H1 (cell line): ENCODE measurements around the gene DGKD. TPM values are rescaled to one million over a fixed set of nuclear protein-coding genes. Genes with fewer than 3 reads are reported as not detected.

Source experiments
- CTCF ChIA-PET: fragments of 300-600 bp; sonication (Branson Sonifier 250); formaldehyde crosslinking; loops from one replicate; lab custom pipeline; 2021; ENCODE audit not compliant: partially characterized antibody; lab: Charles Lee
- POLR2A ChIA-PET: fragments of 300-600 bp; sonication (Branson Sonifier 250); formaldehyde crosslinking; loops from one replicate; lab custom pipeline; 2021; ENCODE audit warnings: inconsistent platforms; ENCODE audit not compliant: partially characterized antibody; lab: Charles Lee
- DNase-seq, 2 experiments: peaks; one replicate each; pipeline versions ENCODE4 v3.0.0 to v3.0.0-alpha.2; 2010 to 2022; ENCODE audit warnings: low spot score in 2 of 2, low read depth in 1 of 2, mixed read lengths in 1 of 2
- FAIRE-seq: peaks from 2 replicates; lab custom pipeline; 2011; peaks lifted over from hg19 to GRCh38; lab: Jason Lieb, UNC
- H2AFZ ChIP-seq: 2 replicates; pipeline ENCODE4 v1.8.1; 2012; ENCODE audit warnings: low read length, inconsistent platforms
- H2AK5ac ChIP-seq: 2 replicates; pipeline ENCODE4 v1.6.1; 2013; ENCODE audit warnings: low read depth, low read length
- H2BK120ac ChIP-seq: replicated peaks from 2 replicates; pipeline ENCODE3; 2013; ENCODE audit warnings: low read depth, low read length, inconsistent platforms
- H2BK12ac ChIP-seq: 2 replicates; pipeline ENCODE4 v1.6.1; 2013; ENCODE audit warnings: low read depth, low read length
- H2BK15ac ChIP-seq: 2 replicates; pipeline ENCODE4 v1.6.1; 2013; ENCODE audit warnings: low read length
- H2BK20ac ChIP-seq: 2 replicates; pipeline ENCODE4 v1.6.1; 2013; ENCODE audit warnings: low read length
- H2BK5ac ChIP-seq: 2 replicates; pipeline ENCODE4 v1.6.1; 2013; ENCODE audit warnings: low read depth, low read length
- H3K14ac ChIP-seq: 2 replicates; pipeline ENCODE4 v1.6.1; 2013; ENCODE audit warnings: inconsistent platforms; ENCODE audit not compliant: insufficient read length
- H3K18ac ChIP-seq: 2 replicates; pipeline ENCODE4 v1.6.1; 2013; ENCODE audit warnings: low read length; ENCODE audit errors: extremely low read depth
- H3K23ac ChIP-seq: 2 replicates; pipeline ENCODE4 v1.6.1; 2013; ENCODE audit warnings: inconsistent platforms; ENCODE audit not compliant: insufficient read length
- H3K23me2 ChIP-seq: 2 replicates; pipeline ENCODE4 v1.6.1; 2013; ENCODE audit warnings: low read depth, low read length
- H3K27ac ChIP-seq: 2 replicates; pipeline ENCODE4 v1.6.1; 2011; ENCODE audit warnings: low read depth, low read length, inconsistent platforms
- H3K27me3 ChIP-seq, 4 experiments: replicated peaks in 1 of 4; 1 replicate in 1 of 4; 2 replicates in 3 of 4; pipeline versions ENCODE4 v1.6.1 to v1.8.1; 2011 to 2013; ENCODE audit warnings: low read length in 3 of 4, mild to moderate bottlenecking in 3 of 4, inconsistent platforms in 2 of 4, mixed read lengths in 2 of 4, moderate library complexity in 1 of 4; ENCODE audit not compliant: control insufficient read depth in 3 of 4, insufficient read depth in 3 of 4; ENCODE audit errors: extremely low read depth in 1 of 4
- H3K36me3 ChIP-seq, 4 experiments: 2 replicates each; pipeline versions ENCODE4 v1.6.1 to v1.8.1; 2011 to 2013; ENCODE audit warnings: mild to moderate bottlenecking in 4 of 4, low read length in 3 of 4, moderate library complexity in 2 of 4, control low read depth in 1 of 4, inconsistent platforms in 1 of 4; ENCODE audit not compliant: insufficient read depth in 4 of 4, control insufficient read depth in 2 of 4
- H3K4ac ChIP-seq: replicated peaks from 2 replicates; pipeline ENCODE3; 2013; ENCODE audit warnings: low read length, low read depth, mixed read lengths, inconsistent platforms; ENCODE audit not compliant: insufficient read length
- H3K4me1 ChIP-seq, 4 experiments: replicated peaks in 1 of 4; 1 replicate in 1 of 4; 2 replicates in 3 of 4; pipeline versions ENCODE4 v1.6.1 to v1.8.1; 2011 to 2013; ENCODE audit warnings: low read length in 3 of 4, inconsistent platforms in 2 of 4, mixed read lengths in 1 of 4; ENCODE audit not compliant: insufficient read depth in 4 of 4, control insufficient read depth in 3 of 4
- H3K4me2 ChIP-seq, 2 experiments: 2 replicates each; pipeline versions ENCODE4 v1.6.1 to v1.8.1; 2011 to 2013; ENCODE audit warnings: low read depth in 2 of 2, low read length in 2 of 2, control low read depth in 1 of 2, inconsistent platforms in 1 of 2, mild to moderate bottlenecking in 1 of 2; ENCODE audit not compliant: insufficient read depth in 1 of 2
- H3K4me3 ChIP-seq, 4 experiments: fragments of 200-600, 300-600 bp in 1 of 4; sonication (generic), shearing (Covaris generic), sonication (Bioruptor Twin) in 1 of 4; 2 replicates each; pipeline versions ENCODE4 v1.5.1 to v1.8.1; 2011 to 2016; ENCODE audit warnings: low read length in 4 of 4, low read depth in 3 of 4, control low read depth in 2 of 4, inconsistent platforms in 2 of 4, mild to moderate bottlenecking in 2 of 4, mixed read lengths in 1 of 4, moderate library complexity in 1 of 4; ENCODE audit not compliant: insufficient read depth in 2 of 4; ENCODE audit errors: extremely low read depth in 1 of 4
- H3K56ac ChIP-seq: replicated peaks from 2 replicates; pipeline ENCODE3; 2013; ENCODE audit warnings: low read depth, mild to moderate bottlenecking, mixed read lengths, low read length, inconsistent platforms; ENCODE audit not compliant: insufficient read length
- H3K79me1 ChIP-seq: 2 replicates; pipeline ENCODE4 v1.6.1; 2013; ENCODE audit warnings: low read depth, low read length, control low read depth
- H3K79me2 ChIP-seq, 2 experiments: 2 replicates each; pipeline versions ENCODE4 v1.6.1 to v1.8.1; 2012 to 2013; ENCODE audit warnings: low read length in 2 of 2, mild to moderate bottlenecking in 2 of 2, inconsistent platforms in 1 of 2; ENCODE audit not compliant: insufficient read depth in 2 of 2, control insufficient read depth in 1 of 2
- H3K9ac ChIP-seq, 4 experiments: replicated peaks in 1 of 4; 1 replicate in 1 of 4; 2 replicates in 3 of 4; pipeline versions ENCODE4 v1.6.1 to v1.8.1; 2011 to 2013; ENCODE audit warnings: low read depth in 3 of 4, low read length in 3 of 4, control low read depth in 2 of 4, mild to moderate bottlenecking in 2 of 4, moderate library complexity in 2 of 4, inconsistent platforms in 1 of 4; ENCODE audit errors: extremely low read depth in 1 of 4
- H3K9me3 ChIP-seq, 2 experiments: 2 replicates each; pipeline versions ENCODE4 v1.6.1 to v1.8.1; 2012 to 2013; ENCODE audit warnings: mild to moderate bottlenecking in 2 of 2, moderate library complexity in 2 of 2, control low read depth in 1 of 2, inconsistent platforms in 1 of 2, low read depth in 1 of 2, low read length in 1 of 2, mixed read lengths in 1 of 2; ENCODE audit not compliant: insufficient read depth in 2 of 2
- H4K20me1 ChIP-seq, 2 experiments: replicated peaks in 1 of 2; 2 replicates each; pipeline versions ENCODE3 to v1.8.1; 2011 to 2013; ENCODE audit warnings: inconsistent platforms in 2 of 2, low read length in 2 of 2, mild to moderate bottlenecking in 1 of 2; ENCODE audit not compliant: insufficient read depth in 2 of 2, control insufficient read depth in 1 of 2
- H4K5ac ChIP-seq: 2 replicates; pipeline ENCODE4 v1.6.1; 2013; ENCODE audit warnings: low read length, low read depth, mixed read lengths, inconsistent platforms; ENCODE audit not compliant: insufficient read length
- H4K8ac ChIP-seq: 2 replicates; pipeline ENCODE4 v1.8.0; 2013; ENCODE audit warnings: mild to moderate bottlenecking, moderate library complexity, low read length, inconsistent platforms; ENCODE audit not compliant: insufficient read depth; ENCODE audit errors: extremely low read depth
- H4K91ac ChIP-seq: replicated peaks from 2 replicates; pipeline ENCODE3; 2013; ENCODE audit warnings: low read length, mixed read lengths, inconsistent platforms; ENCODE audit not compliant: insufficient read length
- ATF2 ChIP-seq: IDR thresholded peaks from 2 replicates; pipeline ENCODE4 v1.6.1; 2012; ENCODE audit warnings: low read length, inconsistent platforms
- BRCA1 ChIP-seq: IDR thresholded peaks from 2 replicates; pipeline ENCODE4 v1.6.1; 2012; ENCODE audit warnings: low read depth, low read length, improper control_type of control experiment
- CREB1 ChIP-seq: IDR thresholded peaks from 2 replicates; pipeline ENCODE4 v1.6.1; 2012; ENCODE audit warnings: inconsistent platforms
- POLR2A ChIP-seq, 2 experiments: IDR thresholded peaks; 1 replicate in 1 of 2; 2 replicates in 1 of 2; pipeline ENCODE4 v1.6.1; 2011; ENCODE audit warnings: low read depth in 2 of 2, low read length in 2 of 2, mild to moderate bottlenecking in 2 of 2; ENCODE audit errors: control extremely low read depth in 1 of 2
- RBBP5 ChIP-seq: IDR thresholded peaks from 2 replicates; pipeline ENCODE4 v1.7.1; 2012; ENCODE audit warnings: low read depth, mild to moderate bottlenecking, inconsistent platforms, low read length, moderate library complexity, borderline replicate concordance
- SP1 ChIP-seq: IDR thresholded peaks from 2 replicates; pipeline ENCODE4 v1.6.1; 2011; ENCODE audit warnings: low read depth, low read length
- TAF1 ChIP-seq: IDR thresholded peaks from 2 replicates; pipeline ENCODE4 v1.6.1; 2011; ENCODE audit warnings: mild to moderate bottlenecking, low read depth, low read length
- TBP ChIP-seq: IDR thresholded peaks from 2 replicates; pipeline ENCODE4 v1.6.1; 2011; ENCODE audit warnings: low read depth, low read length, improper control_type of control experiment
- TEAD4 ChIP-seq: IDR thresholded peaks from 2 replicates; pipeline ENCODE4 v1.6.1; 2012; ENCODE audit warnings: low read depth, low read length, inconsistent platforms, mixed read lengths
- WGBS, 2 experiments: shearing (Covaris generic) in 1 of 2; methylation state at CpG; one replicate each; pipeline versions ENCODE4 v1.1.6 to v1.1.7; 2013 to 2015; ENCODE audit warnings: low lambda C conversion rate in 2 of 2, mixed read lengths in 2 of 2, inconsistent platforms in 1 of 2, low coverage in 1 of 2, missing lambda C conversion rate in 1 of 2; ENCODE audit not compliant: insufficient replicate concordance in 2 of 2, insufficient coverage in 1 of 2, insufficient read length in 1 of 2; ENCODE audit errors: extremely low coverage in 1 of 2, missing lambda C conversion rate in 1 of 2; 5-methylcytosine and 5-hydroxymethylcytosine counted together
- polyA plus RNA-seq, 7 experiments: library from polyadenylated mRNA; depleted of rRNA in 3 of 7; stranded (reverse) in 5 of 7; unstranded in 2 of 7; fragments of >200 nt in 5 of 7; fragments of 200-250 nt in 2 of 7; gene quantifications; 1 replicate in 5 of 7; 2 replicates in 1 of 7; 4 replicates in 1 of 7; pipeline versions ENCODE4 v1.2.1 to v1.2.3, GENCODE V29; 2011 to 2013; ENCODE audit warnings: missing spikeins in 2 of 7, mixed read lengths in 2 of 7
- total RNA-seq: library from RNA; stranded (reverse); fragmentation: NEBNext Ultra II Directional; extraction: Animal tissue kit (Norgen Biotek cat#: 25700); gene quantifications from 2 replicates; pipeline ENCODE4 v1.2.1, GENCODE V29; 2021

The DGKD gene
- total and polyA plus RNA-seq, 2 of the 8 experiments (the other 6 are each of a cell fraction or from before 2014, with no cell fraction given), result 7.7 to 30.9 TPM

- peaks cover 8% of the 10 kb centered on the region for H3K79me1 ChIP-seq
- no peak overlapping the region for H2BK15ac ChIP-seq
- H3K18ac ChIP-seq, result no peak overlapping the region
- FAIRE-seq (no peak), DNase-seq (peak in 1 of 2 experiments; percentile 35)
- peaks cover 0 to 11% (median 6%) of the 10 kb centered on the region in 4 experiments; a peak in 6 of 7 replicates for H3K4me1 ChIP-seq
- H4K5ac ChIP-seq, result no peak overlapping the region
- no peak overlapping the region for H2AFZ ChIP-seq
- H3K56ac ChIP-seq, result no peak overlapping the region
- H2BK5ac ChIP-seq, result no peak overlapping the region
- ChIA-PET CTCF (interaction anchor here (0.6 to 3.4 kb wide), 4 partner anchors 17 to 105 kb away, joined by 3 to 12 read pairs (median 8); no protein-coding TSS in a partner anchor), POLR2A (no interaction called here)
- no peak overlapping the region for H3K27ac ChIP-seq
- H3K14ac ChIP-seq, result no peak overlapping the region
- no peak overlapping the region for H4K91ac ChIP-seq
- peaks cover 2% of the 10 kb centered on the region; the same call in 1 of the 2 replicates for H3K23me2 ChIP-seq
- H2BK20ac ChIP-seq, result no peak overlapping the region
- WGBS, 2 experiments, result 89% methylated on average over 6 of the region's 6 CpGs; no CpG with 5 or more reads in 1 of the 2 experiments
- H3K23ac ChIP-seq, result no peak overlapping the region
- H4K20me1 ChIP-seq, result peaks cover 0 to 2% of the 10 kb centered on the region in 2 experiments
- no peak overlapping the region for H2BK120ac ChIP-seq
- H3K4ac ChIP-seq, result no peak overlapping the region
- H3K27me3 ChIP-seq, result no peaks in the 10 kb centered on the region
- peaks cover 0 to 2% of the 10 kb centered on the region in 2 experiments; a peak in 3 of 4 replicates for H3K9me3 ChIP-seq
- H3K36me3 ChIP-seq, result 0 out of 8 replicates have a peak, but pooled peaks cover 0 to 2% (median 0%) of the 10 kb centered on the region in 4 experiments
- no peak overlapping the region for H3K4me3 ChIP-seq
- H3K79me2 ChIP-seq, result peaks cover 0 to 10% of the 10 kb centered on the region in 2 experiments; a peak in 1 of 4 replicates
- no peak overlapping the region for H3K9ac ChIP-seq
- no peak overlapping the region for H3K4me2 ChIP-seq
- H4K8ac ChIP-seq, result no peak overlapping the region
- H2BK12ac ChIP-seq, result no peak overlapping the region
- no peak overlapping the region for H2AK5ac ChIP-seq
- TF ChIP-seq TBP (no peak), SP1 (no peak), BRCA1 (no peak), ATF2 (no peak), TAF1 (no peak), TEAD4 (no peak), POLR2A (IDR thresholded peaks at IDR 0.05; ENCODE audit: control extremely low read depth in 1 of 2, low read depth in 2 of 2, low read length in 2 of 2) (no peak), CREB1 (no peak), RBBP5 (no peak)
Measured at GRCh38 chr2:233423552-233423860, 69.2 kb downstream of the DGKD start.
